Retinal pigment epithelial cell (primary cell): Measurements from ENCODE around the gene MMAB.

Source experiments
- DNase-seq: peaks from one replicate; pipeline ENCODE4 v3.0.0-alpha.2; 2010; ENCODE audit warnings: low read depth
- H3K4me3 ChIP-seq: 2 replicates; pipeline ENCODE4 v1.5.1; 2011; ENCODE audit warnings: mild to moderate bottlenecking, low read length, control low read depth, moderate library complexity
- TF ChIP-seq, protein P1 (sequence below): conservative IDR thresholded peaks from 2 replicates; pipeline ENCODE4 v1.5.1; 2011; ENCODE audit warnings: low read depth, low read length, control low read depth, inconsistent platforms

The MMAB gene

DNA sequence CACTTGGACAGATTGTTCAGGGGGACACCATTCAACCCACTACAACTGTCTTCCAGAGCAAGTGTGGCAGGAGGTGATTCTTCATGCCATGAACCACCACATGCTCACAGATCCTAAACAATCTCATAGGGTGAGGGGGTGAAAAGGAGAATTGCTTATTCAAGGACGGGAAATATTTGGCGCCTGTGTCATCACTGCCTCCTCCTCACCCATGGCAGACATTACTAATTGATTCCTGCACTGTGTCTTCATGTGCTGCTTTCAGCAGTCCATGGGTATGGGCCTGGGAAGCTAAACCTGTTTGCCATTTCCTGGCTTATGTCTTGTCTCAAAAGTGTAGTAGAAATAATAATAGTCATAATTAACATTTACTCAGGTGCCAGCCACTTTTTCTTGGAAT, 31.3 kb downstream of the MMAB start:
- no peak overlapping the region for H3K4me3 ChIP-seq
- DNase-seq: no peak
- TF ChIP-seq, protein P1, sequence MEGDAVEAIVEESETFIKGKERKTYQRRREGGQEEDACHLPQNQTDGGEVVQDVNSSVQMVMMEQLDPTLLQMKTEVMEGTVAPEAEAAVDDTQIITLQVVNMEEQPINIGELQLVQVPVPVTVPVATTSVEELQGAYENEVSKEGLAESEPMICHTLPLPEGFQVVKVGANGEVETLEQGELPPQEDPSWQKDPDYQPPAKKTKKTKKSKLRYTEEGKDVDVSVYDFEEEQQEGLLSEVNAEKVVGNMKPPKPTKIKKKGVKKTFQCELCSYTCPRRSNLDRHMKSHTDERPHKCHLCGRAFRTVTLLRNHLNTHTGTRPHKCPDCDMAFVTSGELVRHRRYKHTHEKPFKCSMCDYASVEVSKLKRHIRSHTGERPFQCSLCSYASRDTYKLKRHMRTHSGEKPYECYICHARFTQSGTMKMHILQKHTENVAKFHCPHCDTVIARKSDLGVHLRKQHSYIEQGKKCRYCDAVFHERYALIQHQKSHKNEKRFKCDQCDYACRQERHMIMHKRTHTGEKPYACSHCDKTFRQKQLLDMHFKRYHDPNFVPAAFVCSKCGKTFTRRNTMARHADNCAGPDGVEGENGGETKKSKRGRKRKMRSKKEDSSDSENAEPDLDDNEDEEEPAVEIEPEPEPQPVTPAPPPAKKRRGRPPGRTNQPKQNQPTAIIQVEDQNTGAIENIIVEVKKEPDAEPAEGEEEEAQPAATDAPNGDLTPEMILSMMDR: no peak

DNA sequence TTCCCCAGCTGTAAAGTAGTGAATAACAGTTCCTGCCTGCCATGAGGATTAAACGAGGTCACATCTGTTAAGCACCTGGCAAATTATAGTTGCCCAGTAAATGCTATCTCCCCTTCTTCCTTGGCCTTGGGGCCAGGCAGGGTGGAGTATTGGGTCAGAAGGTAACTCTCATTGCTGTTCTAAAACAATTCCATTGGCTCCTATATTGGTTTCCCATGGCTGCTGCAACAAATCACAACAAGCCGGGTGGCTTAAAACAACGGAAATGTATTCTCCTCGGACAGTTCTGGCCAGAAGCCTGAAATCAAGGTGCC, 31.9 kb downstream of the MMAB start:
- no peak overlapping the region for H3K4me3 ChIP-seq
- TF ChIP-seq, protein P1: no peak
- DNase-seq: no peak

DNA sequence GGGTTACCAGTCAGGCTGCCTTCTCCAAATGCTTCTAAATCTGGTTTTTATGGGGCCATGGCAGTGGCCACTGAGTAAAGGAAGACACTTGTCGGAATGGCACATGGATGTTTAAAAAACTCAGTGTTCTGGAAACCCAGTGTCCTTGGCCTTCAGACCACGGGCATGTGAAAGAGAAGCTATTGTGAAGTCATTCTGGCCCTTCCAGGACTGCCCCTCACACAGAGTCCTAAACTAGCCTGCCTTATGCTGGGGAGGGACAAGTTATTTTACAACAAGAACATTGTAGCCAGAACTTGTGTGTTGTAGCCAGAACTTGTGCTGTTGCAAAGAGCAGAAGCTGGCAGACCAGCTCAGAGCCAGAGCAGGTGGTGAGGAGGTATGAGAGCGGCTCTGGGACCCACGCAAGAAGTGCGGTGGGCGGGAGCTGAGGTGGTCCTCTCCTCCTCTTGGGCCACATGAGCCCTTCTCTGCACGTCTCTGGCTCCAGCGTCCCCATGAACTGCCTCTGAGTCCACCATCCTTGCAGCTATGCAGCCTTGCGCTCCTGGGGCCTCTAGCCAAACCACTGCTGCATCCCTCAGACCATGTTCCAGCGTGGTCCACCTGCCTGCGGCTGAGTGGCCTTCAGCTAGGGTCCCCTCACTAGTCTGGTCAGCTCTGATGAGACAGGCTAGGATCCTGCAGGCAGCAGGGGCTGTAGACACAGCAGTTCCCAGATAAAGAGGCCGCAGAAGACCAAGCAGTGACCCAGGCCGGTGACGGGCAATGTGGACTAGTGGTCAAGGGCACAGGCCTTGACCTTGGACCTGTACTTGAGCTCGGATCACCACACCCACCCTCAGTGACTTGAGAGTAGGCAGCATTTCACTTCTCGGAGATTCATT, 32.5 kb downstream of the MMAB start:
- TF ChIP-seq, protein P1: no peak
- DNase-seq: no peak
- no peak overlapping the region for H3K4me3 ChIP-seq

DNA sequence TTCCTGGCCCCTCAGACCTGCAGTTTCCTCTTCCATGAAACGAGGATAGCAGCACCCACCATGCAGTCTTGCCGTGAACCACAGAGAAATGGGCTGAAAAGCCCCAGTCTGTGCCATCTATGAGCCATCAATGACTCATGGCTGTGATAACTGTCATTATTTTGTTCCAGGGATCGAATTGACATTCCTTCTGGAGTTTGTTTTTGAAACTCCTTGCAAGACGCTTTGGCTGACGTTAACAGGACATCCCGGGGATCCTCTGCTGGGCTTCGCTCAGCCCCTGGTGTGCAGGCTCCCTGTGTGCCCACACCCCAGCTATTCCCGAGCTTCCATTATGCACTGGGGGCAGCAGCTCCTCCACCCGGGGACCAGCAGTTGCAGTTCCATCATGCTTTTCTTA, 33.8 kb downstream of the MMAB start:
- TF ChIP-seq, protein P1: no peak
- DNase-seq: no peak
- no peak overlapping the region for H3K4me3 ChIP-seq

DNA sequence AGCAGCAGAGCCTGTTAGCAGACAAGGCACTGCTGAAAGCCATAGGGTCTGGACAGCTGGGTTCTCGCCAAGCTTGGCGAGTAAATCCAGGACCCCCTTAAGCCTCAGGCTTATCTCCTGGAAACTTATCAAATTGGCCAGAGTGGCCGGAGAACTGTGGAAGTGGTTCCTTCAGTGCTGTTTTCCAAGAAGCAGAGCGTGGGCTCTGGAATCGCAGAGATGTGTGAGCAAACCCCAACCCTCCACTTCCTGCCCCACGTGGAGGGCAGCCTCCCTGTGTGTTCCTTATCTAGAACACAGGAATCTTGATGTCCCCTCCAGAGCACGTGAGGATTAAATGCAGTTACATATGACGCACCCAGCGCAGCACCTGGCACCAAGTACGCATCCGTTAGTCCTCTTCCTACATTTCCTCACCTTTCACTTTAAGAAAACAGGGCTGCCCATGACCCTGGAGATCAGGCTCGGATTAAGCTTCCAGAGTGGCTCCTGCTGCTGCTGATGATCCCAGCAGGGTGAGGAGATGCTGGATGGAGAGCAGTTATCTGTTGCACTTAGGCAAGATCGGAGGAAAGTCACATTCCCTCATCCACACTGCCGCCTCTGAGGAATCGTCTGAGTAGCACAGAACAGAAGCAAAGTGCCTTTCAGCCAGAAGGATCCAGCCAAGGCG, 35.0 kb downstream of the MMAB start:
- no peak overlapping the region for H3K4me3 ChIP-seq
- DNase-seq: no peak
- TF ChIP-seq, protein P1: no peak

DNA sequence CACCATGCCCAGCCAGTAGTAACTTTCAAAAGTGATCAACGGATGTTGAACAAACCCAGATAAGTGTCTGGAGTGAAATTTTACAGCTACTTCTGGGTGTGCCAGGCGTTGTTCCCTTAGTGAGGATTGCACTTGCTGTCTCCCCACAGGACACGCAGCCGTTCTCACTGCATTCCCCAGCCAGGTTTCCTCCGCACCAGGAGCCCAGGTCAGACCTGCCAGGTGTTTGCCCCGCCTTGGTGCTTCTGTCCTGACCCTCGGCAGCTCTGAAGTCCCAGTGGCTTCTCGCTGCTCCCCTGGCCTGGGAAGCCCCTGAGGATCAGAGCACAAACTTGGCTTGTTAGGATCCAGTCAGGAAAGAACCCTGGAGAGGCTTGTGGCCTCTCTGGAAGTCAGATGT, 36.2 kb downstream of the MMAB start:
- no peak for DNase-seq
- H3K4me3 ChIP-seq: no peak overlapping the region

More for the DNA sequence above, 36.2 kb downstream of the MMAB start:
- TF ChIP-seq, protein P1: no peak
